GM12878 (cell line): ENCODE results near the gene ZNF341. TPM values are rescaled to one million over a fixed set of nuclear protein-coding genes. Genes with fewer than 3 reads are reported as not detected.

Experiments used
- ASH2L ChIP-seq: fragments of 300-600, 200-600 bp; sonication (generic); IDR thresholded peaks from 2 replicates; pipeline ENCODE4 v1.6.1; 2017; ENCODE audit warnings: low read depth, mild to moderate bottlenecking, borderline replicate concordance
- BACH1 ChIP-seq: fragments of 450-650 bp; IDR thresholded peaks from 2 replicates; pipeline ENCODE4 v1.6.1; 2017; ENCODE audit warnings: mild to moderate bottlenecking, borderline replicate concordance
- CEBPZ ChIP-seq: fragments of 150-350 bp; IDR thresholded peaks from 2 replicates; pipeline ENCODE4 v1.6.1; 2016; ENCODE audit warnings: low read depth, low read length
- CHD2 ChIP-seq: IDR thresholded peaks from 2 replicates; pipeline ENCODE4 v1.6.1; 2011; ENCODE audit warnings: low read depth, low read length, improper control_type of control experiment, borderline replicate concordance
- EGR1 ChIP-seq, 2 experiments: IDR thresholded peaks; 1 replicate in 1 of 2; 2 replicates in 1 of 2; pipeline ENCODE4 v1.6.1; 2011 to 2012; ENCODE audit warnings: low read depth in 2 of 2, low read length in 2 of 2, borderline replicate concordance in 1 of 2, mild to moderate bottlenecking in 1 of 2, moderate library complexity in 1 of 2
- FOS ChIP-seq: IDR thresholded peaks from 3 replicates; pipeline ENCODE4 v1.6.1; 2011; ENCODE audit warnings: borderline replicate concordance; ENCODE audit not compliant: insufficient read length; ENCODE audit errors: extremely low read depth
- GATAD2B ChIP-seq: fragments of 450-650 bp; conservative IDR thresholded peaks from 2 replicates; pipeline ENCODE4 v1.6.1; 2017; ENCODE audit warnings: low read depth, mild to moderate bottlenecking, moderate library complexity
- MAX ChIP-seq: IDR thresholded peaks from 2 replicates; pipeline ENCODE4 v1.6.1; 2012; ENCODE audit warnings: low read depth, low read length, improper control_type of control experiment
- MEF2B ChIP-seq: fragments of 450-650 bp; IDR thresholded peaks from 2 replicates; pipeline ENCODE4 v1.6.1; 2018; ENCODE audit warnings: mild to moderate bottlenecking, moderate library complexity; ENCODE audit not compliant: partially characterized antibody, poor library complexity, severe bottlenecking
- MTA2 ChIP-seq: fragments of 450-650 bp; IDR thresholded peaks from 2 replicates; pipeline ENCODE4 v1.6.1; 2016; ENCODE audit warnings: low read depth, mild to moderate bottlenecking, moderate library complexity
- MTA3 ChIP-seq: IDR thresholded peaks from 2 replicates; pipeline ENCODE4 v1.6.1; 2012; ENCODE audit warnings: low read length, inconsistent platforms, borderline replicate concordance
- NR2F1 ChIP-seq: fragments of 450-650 bp; conservative IDR thresholded peaks from 2 replicates; pipeline ENCODE4 v1.6.1; 2017; ENCODE audit warnings: mild to moderate bottlenecking
- POLR2AphosphoS5 ChIP-seq: IDR thresholded peaks from 2 replicates; pipeline ENCODE4 v1.6.1; 2011; ENCODE audit warnings: mild to moderate bottlenecking, low read length, inconsistent platforms
- RAD21 ChIP-seq: IDR thresholded peaks from 2 replicates; pipeline ENCODE4 v1.6.1; 2011; ENCODE audit warnings: mild to moderate bottlenecking, low read depth, low read length, moderate library complexity; ENCODE audit not compliant: insufficient read depth
- RUNX3 ChIP-seq: IDR thresholded peaks from 2 replicates; pipeline ENCODE4 v1.6.1; 2012; ENCODE audit warnings: low read length, inconsistent platforms
- SMAD5 ChIP-seq: IDR thresholded peaks from 2 replicates; pipeline ENCODE4 v1.6.1; 2016; ENCODE audit warnings: antibody characterized with exemption, low read depth
- SREBF1 ChIP-seq: IDR thresholded peaks from 2 replicates; pipeline ENCODE4 v1.6.1; 2012; ENCODE audit warnings: mild to moderate bottlenecking, low read length
- ZNF24 ChIP-seq: fragments of 450-650 bp; IDR thresholded peaks from 2 replicates; pipeline ENCODE4 v1.6.1; 2017; ENCODE audit warnings: antibody characterized with exemption, mild to moderate bottlenecking
- ZNF274 ChIP-seq: IDR thresholded peaks from one replicate; pipeline ENCODE4 v1.8.0; 2011; ENCODE audit not compliant: insufficient read length, insufficient read depth
- ZNF687 ChIP-seq: fragments of 450-650 bp; IDR thresholded peaks from 2 replicates; pipeline ENCODE4 v1.6.1; 2017; ENCODE audit warnings: mild to moderate bottlenecking, moderate library complexity
- ZSCAN29 ChIP-seq: fragments of 450-650 bp; IDR thresholded peaks from 2 replicates; pipeline ENCODE4 v1.6.1; 2017; ENCODE audit warnings: mild to moderate bottlenecking, moderate library complexity
- polyA plus RNA-seq, 11 experiments: library from polyadenylated mRNA; depleted of rRNA in 4 of 11; unstranded in 6 of 11; stranded (reverse) in 5 of 11; fragments of >200 nt; fragmentation: Nextera tagmentation in 4 of 11; fragmentation: Illumina TruSeq in 1 of 11; extraction: Ambion mirVana in 4 of 11; extraction: Trizol in 1 of 11; gene quantifications; 1 replicate in 1 of 11; 2 replicates in 10 of 11; pipeline versions ENCODE4 v1.2.1 to v1.2.3, GENCODE V29; 2011 to 2016; ENCODE audit warnings: inconsistent platforms in 2 of 11, missing spikeins in 2 of 11, low read depth in 1 of 11
- total RNA-seq, 4 experiments: library from RNA; depleted of rRNA in 3 of 4; stranded (reverse); fragments of >200 nt in 3 of 4; fragmentation: Illumina TruSeq in 1 of 4; extraction: Trizol in 1 of 4; gene quantifications; 2 replicates each; pipeline versions ENCODE4 v1.2.1 to v1.2.3, GENCODE V29; 2013 to 2021

Gene ZNF341
- total and polyA plus RNA-seq, 10 of the 15 experiments (the other 5 are each of a cell fraction or from before 2014, with no cell fraction given), result 0.18 to 5.0 (median 2.6) TPM

- peak; percentile 44; the same call in 1 of the 2 replicates for TF ChIP-seq BACH1
- TF ChIP-seq ZNF24, result no peak
- TF ChIP-seq CEBPZ, result no peak
- TF ChIP-seq RAD21, result no peak
- no peak for TF ChIP-seq POLR2AphosphoS5
- no peak for TF ChIP-seq GATAD2B
- TF ChIP-seq MAX, result 0 out of 2 replicates have a peak, but pooled peaks have one; percentile 41
- 0 out of 2 replicates have a peak, but pooled peaks have one; percentile 14 for TF ChIP-seq NR2F1
- TF ChIP-seq SMAD5, result no peak
- peak; percentile 88 for TF ChIP-seq RUNX3
- TF ChIP-seq MEF2B, result peak; percentile 45
- no peak for TF ChIP-seq MTA3
- TF ChIP-seq EGR1 (IDR thresholded peaks at IDR 0.05; ENCODE audit: borderline replicate concordance in 1 of 2, low read depth in 2 of 2, low read length in 2 of 2), result no peak
- TF ChIP-seq SREBF1, result no peak
- TF ChIP-seq CHD2, result peak; percentile 55; the same call in 1 of the 2 replicates
- no peak for TF ChIP-seq ASH2L
- TF ChIP-seq MTA2, result 0 out of 2 replicates have a peak, but pooled peaks have one; percentile 58
- no peak for TF ChIP-seq ZSCAN29
- TF ChIP-seq ZNF274, result no peak
- TF ChIP-seq ZNF687, result peak; percentile 71
- no peak for TF ChIP-seq FOS
Measured at GRCh38 chr20:33773412-33774089, 41.8 kb downstream of the ZNF341 start (continued).
